ENCODE data around the gene NSUN6.
"Not testable (repeated sequence)": the region's sequence is repeated elsewhere in the genome, so short reads cannot be mapped to it uniquely, and the experiment has no call there.

Gene NSUN6

DNA sequence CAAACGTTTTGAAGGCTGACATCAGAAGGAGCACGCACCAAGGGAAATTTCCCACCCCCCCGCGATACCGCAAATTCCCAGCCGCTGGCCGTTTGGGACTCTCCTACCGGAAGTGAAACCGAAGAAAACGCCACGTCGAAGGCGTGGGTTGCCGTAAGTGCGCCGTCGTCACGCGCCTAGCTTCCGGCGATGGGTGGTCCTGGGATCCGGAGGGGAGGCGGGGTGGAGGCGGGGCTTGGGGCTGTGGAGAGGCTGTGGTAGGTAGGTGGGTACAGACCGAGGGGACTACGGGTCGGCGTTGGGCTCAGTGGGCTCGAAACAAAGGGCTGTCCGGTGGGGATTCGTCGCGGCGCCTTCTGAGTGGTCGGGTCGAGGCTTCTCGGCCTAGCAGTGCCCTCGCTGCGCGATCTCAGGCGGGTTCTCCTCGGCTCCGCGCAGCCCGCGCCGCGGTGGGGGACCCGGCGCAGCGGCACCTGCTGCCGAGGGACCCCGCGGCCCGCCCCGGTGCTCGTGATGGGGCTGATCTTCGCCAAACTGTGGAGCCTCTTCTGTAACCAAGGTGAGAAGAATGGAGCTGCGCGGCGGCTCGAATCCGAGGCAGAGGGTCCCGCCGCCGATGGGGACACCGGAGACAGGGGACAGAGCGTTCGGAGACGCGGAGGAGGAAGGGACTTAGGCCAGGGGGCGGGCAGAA, 7.9 kb upstream of the NSUN6 start, which contains the start of gene ARL5B:
TSS of gene ARL5B (plus strand) at position 307 of the 694 bp plus-strand sequence. CDS start at position 514, 207 bp downstream.
- DNase-seq = peak; percentile 99

DNA sequence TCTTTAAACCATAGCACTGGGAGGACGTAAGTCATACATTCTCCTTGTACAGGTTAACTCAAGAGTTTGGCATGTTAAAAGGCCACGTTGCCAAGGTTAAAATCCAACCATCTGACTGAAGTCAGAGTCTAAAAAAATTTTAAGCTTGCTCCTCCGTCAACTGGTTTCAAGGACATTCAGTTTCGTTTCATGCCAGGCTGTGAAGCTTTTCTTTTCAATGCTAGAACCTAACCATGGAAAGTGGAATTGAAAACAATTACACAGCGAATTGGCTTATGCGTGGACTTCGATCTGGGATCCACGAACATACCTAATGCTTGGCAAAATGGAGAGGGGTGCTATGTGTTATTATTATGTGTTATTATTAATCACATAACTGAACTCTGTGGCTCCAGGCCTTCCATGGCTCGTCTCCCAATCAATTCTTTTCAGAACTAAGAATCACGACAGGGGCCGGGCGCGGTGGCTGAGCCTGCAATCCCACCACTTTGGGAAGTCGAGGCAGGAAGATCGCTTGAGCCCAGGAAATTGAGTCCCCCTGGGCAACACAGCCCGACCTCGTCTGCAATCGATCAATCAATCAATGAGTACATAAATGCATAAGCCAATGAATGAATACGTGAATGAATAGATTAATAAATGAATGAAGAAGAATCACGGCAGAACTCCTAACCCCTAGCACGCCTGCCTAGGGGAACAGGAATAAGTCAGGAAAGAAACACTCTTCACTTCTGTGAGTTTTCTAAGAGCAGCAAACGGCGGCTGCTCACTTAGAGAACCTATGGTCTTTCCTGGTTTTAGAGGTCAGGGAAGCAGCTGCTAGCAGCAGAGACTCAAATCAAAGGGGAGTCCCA, 7.1 kb upstream of the NSUN6 start:
- DNase-seq = no peak

DNA sequence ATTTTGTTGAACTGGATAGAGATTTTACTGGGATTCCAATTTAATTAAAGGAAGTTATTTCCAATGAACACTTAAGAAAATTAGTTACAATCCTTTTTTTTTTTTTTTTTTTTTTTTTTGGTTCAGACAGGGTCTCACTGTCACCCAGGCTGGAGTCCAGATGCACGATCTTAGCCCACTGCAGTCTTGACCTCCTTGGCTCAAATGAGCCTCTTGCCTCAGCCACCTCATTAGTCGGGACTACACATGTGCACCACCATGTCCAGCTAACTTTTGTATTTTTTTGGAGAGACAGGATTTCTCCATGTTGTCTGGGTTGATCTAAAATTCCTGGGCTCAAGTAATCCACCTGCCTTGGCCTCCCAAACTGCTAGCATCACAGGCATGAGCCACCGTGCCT, 5.3 kb upstream of the NSUN6 start:
- no peak for DNase-seq

DNA sequence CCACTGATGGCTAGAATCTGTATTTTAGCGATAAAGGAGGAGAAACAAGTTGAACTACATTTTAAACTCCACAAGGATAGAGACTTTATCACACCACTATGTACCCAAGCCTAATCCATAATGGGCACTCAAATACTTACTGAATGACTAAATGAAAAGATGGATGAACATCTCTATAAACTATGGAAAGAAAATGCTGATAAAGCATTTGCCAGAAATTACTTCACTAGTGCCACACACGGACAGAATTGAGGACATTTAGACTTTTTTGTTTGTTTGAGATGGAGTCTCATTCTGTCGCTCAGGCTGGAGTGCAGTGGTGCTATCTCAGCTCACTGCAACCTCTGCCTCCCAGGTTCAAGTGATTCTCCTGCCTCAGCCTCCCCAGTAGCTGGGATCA, 1.7 kb upstream of the NSUN6 start:
- no peak for DNase-seq

DNA sequence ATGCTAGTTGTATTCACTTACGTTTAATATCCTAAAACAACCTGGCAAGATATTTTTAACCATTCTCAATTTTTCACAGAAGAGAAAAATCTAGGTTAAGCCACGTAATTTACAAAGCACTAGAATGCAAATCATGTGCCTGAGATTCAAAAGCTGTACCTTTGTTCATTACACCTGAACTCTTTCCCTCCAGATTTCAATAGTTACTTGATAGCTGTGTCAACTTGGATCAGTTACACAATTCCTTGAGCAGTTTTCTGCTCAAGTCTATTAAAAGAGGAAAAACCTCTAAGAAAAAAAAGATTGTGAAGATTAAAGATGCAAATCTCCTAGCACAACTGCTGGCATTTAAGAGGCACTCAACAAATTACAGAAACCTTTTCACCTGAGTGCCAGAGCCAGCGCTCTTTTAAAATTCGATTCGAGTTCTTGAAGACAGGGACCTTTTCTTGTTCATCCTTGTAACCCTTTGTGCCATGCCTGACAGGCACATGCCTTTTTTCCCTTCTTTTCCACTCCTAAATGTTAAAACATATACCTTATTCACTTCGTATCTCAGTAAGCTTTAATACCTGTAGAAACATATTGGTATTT, 886 bp downstream of the NSUN6 start:
- DNase-seq = no peak

DNA sequence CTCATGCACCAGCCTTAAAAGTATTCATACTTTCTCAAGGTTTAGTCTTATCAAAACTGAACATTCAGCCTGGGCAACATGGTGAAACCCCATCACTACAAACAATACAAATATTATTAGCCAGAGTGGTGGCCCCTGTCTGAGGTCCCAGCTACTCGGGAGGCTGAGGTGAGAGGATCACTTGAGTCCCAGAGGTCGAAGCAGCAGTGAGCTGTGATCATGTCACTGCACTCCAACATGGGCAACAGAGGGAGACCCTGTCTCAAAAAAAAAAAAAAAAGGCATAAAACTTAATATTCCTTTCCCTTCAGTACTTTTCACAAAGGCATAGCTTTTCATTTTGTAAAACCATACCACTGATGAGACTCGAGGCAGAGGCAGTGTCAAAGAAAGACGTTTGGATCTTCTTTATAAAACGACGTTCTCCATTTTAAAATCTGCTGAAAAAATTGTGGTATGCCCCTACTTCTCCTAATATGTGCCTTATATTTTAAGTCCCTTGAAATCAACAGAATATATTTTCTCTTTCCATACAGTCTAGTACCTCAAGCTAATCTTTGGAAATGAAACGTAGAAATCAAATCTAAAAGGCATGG, 1.9 kb downstream of the NSUN6 start:
- no peak for DNase-seq

DNA sequence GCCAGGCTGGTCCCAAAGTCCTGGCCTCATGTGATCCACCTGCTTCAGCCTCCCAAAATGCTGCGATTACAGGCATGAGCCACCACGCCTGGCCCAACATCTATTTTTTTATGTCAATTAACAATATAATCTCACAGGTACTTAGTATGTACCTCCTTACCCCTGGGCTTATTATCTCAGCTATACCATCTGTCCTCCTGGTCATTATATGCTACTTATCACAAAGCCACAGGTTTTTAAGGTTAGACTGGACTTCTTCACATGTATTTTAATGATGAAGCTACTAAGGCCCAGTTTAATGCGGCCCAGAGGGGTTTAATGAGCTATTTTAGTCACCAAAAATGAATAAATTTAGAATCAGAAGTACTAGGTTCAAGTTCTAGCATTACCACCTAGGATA, 3.4 kb downstream of the NSUN6 start:
- DNase-seq = no peak

DNA sequence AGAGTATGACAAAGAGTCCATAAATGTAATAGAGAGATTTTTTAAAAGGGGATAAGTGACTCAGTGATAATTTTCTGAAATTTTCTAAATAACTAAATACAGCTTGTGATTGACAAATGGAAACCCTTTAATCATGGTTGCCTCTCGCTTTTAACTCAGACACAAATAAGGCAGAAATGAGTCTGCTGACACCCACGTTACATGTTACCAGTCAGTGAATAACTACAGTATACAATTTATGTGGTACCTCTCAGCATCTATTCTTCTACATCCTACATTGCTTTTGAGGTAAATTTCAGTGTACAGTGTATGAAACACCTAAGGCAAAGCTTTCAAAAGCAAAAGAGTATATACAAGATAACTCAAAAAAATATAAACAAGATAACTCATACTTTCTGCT, 4.2 kb downstream of the NSUN6 start:
- DNase-seq = no peak

DNA sequence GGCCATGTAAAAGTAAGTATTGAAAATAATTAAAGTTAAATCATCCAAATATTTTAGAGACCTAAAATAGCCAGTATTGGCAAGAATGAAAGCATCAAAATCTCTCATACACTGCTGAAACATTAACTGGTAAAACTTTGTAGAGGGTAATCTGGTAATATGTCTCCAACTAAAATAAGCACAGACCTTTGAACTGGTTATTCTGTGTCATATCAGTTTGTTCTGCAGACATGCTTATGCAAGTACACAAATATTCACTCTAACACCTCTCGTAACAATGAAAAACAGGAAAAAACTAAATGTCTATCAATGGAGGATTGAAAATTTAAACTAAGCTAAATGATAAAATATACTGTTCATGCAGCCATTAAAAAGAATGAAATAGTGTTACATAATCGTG, 11.7 kb downstream of the NSUN6 start:
- not testable (repeated sequence) for DNase-seq

DNA sequence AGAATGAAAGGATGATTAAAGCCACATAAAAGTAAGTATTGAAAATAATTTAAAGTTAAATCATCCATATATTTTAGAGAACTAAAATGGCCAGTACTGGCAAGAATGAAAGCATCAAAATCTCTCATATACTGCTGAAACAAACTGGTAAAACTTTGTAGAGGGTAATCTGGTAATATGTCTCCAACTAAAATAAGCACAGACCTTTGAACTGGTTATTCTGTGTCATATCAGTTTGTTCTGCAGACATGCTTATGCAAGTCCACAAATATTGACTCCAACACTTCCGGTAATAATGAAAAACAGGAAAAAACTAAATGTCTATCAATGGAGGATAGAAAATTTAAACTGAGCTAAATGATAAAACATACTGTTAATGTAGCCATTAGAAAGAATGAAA, 14.0 kb downstream of the NSUN6 start:
- not testable (repeated sequence) for DNase-seq

DNA sequence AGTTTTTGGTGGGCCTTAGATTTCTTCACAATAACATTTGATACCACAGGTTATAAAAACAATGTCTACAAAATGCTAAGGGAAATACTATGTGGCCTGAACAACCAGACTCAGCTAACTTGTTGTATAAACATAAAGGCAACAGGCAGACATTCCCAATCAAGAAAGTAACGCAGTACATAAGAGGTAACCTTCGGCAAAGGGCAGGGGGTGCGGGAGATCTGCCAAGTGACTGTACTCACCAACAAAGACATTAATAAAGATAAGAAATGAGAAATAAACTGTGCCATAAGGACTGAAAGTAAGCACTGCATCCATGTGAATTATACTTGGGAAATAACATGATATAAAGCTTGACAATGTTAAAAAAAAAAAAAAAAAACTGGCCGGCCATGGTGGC, 15.4 kb downstream of the NSUN6 start:
- no peak for DNase-seq

DNA sequence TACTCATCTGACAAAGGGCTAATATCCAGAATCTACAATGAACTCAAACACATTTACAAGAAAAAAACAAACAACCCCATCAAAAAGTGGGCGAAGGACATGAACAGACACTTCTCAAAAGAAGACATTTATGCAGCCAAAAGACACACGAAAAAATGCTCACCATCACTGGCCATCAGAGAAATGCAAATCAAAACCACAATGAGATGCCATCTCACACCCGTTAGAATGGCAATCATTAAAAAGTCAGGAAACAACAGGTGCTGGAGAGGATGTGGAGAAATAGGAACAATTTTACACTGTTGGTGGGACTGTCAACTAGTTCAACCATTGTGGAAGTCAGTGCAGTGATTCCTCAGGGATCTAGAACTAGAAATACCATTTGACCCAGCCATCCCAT, 18.9 kb downstream of the NSUN6 start:
- DNase-seq = not testable (repeated sequence)

DNA sequence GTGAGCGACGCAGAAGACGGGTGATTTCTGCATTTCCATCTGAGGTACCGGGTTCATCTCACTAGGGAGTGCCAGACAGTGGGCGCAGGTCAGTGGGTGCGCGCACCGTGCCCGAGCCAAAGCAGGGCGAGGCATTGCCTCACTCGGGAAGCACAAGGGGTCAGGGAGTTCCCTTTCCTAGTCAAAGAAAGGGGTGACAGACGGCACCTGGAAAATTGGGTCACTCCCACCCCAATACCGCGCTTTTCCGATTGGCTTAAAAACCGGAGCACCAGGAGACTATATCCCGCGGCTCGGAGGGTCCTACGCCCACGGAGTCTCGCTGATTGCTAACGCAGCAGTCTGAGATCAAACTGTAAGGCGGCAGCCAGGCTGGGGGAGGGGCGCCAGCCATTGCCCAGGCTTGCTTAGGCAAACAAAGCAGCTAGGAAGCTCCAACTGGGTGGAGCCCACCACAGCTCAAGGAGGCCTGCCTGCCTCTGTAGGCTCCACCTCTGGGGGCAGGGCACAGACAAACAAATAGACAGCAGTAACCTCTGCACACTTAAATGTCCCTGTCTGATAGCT, 23.9 kb downstream of the NSUN6 start:
- DNase-seq = peak; percentile 75

DNA sequence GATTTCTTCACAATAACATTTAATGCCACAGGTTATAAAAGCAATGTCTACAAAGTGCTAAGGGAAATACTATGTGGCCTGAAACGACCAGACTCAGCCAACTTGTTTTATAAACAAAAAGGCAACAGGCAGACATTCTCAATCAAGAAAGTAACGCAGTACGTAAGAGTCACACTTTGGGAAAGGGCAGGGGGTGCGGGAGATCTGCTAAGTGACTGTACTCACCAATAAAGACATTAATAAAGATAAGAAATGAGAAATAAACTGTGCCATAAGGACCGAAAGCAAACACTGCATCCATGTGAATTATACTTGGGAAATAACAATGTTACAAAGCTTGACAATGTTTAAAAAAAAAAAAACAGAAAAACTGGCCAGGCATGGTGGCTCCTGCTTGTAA, 25.5 kb downstream of the NSUN6 start:
- no peak for DNase-seq

DNA sequence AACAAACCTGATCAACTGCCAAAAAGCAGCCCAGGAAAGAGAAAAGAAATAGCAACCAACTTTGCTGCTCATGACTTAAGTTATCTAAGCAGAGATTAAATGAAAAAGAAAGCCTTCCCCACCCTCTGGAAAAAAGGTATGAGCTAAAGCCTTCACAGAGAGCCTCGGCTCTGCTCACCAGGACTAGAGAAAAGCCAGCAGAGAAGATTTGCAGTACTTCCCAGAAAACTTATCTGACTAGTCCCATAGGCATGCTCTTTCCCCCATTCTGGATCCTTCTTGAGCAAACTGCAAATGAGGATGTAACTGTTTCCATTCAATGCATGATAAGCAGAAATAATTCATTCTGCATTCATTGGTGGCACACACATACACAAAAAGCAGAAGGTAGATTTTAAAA, 27.7 kb downstream of the NSUN6 start:
- DNase-seq = not testable (repeated sequence)

DNA sequence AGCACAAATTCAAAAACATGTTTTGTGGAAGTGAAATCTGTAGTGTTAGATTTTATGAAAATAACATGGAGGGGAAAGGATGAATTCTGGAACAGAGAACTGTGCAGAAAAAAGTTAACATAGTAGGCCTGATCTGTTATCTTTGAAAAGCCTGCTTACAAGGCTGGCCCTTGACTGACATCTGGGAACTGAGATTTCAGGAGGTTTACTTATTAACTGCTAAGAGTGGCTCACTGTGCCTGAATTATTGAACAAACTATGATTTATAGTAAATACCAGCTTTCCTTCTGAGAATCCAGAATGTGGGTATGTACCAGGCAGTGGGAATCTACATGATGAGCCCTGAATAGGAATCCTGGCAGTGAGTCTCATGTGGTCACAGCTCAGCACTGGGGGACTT, 30.5 kb downstream of the NSUN6 start:
- DNase-seq = no peak

DNA sequence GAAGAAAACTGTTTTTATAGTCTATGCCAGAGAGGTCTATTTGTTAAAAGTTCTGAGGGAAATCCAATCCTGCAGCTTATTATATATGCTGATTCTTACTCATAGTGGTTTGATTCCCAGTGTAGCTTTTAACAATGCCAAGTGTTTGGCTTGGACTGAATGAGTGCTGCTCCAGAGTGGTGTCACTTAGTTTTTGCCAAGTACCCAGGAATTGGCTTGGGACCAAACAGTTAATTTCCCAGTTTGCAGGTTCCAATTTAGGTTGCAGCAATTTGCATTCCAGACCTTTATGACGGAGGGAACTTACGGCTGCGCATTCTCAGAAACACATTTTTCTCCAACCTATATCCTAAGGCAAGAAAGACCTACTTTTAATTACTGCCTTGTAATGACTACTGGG, 32.4 kb downstream of the NSUN6 start:
- DNase-seq = no peak

DNA sequence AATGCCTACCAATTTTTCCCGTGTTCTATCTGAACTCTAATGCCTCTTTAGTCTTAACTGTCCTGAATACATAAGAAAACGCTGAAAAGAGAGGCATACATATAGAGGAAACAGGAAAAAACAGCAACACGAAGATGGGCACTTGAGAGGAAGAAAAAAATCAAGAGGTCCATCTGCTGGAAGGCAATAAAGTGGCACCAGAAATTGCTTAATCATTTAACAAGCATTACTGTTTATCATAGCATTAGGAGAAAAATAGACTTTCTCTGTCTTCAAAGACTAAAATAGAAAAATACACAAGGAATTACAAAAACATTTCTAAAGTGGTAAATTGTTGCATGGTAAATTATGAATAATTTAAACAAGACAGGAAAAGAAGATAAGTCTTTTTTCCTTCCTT, 35.0 kb downstream of the NSUN6 start:
- DNase-seq = no peak

DNA sequence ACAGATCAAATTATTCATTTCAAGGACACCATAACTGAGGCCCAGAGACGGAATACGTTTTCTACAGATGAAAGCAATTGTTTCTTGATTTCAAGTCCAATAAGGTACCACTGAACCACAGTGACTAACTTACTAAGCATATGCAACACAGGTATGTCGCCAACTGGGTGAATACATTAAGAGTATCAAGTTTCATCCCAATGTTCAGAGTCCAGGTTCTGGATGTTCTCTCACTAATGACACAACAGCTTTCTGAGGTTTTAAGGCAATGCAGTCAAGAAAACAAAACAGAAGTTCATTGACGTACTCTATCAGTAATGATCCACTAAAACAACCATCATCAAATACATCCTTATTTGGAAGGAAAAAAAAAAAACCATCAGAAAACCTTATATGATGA, 35.8 kb downstream of the NSUN6 start:
- no peak for DNase-seq

DNA sequence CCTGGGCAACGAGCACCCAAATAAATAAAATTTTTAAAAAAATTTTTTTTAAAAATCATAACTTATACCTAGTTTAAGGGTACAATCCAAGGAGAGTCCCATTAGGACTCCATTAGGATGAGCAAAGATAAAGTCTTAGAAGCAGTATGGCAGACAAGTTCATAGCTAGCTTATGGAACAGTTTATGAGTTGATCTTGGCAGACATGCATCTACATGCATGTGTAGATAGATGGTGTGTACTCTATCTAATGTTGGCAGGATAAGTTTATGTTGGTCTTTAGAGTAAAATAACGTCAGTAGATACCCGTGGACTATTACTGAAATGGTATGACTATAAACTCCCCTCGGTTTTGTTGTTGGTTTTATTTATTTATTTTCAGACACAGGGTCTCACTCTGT, 40.2 kb downstream of the NSUN6 start:
- DNase-seq = no peak

DNA sequence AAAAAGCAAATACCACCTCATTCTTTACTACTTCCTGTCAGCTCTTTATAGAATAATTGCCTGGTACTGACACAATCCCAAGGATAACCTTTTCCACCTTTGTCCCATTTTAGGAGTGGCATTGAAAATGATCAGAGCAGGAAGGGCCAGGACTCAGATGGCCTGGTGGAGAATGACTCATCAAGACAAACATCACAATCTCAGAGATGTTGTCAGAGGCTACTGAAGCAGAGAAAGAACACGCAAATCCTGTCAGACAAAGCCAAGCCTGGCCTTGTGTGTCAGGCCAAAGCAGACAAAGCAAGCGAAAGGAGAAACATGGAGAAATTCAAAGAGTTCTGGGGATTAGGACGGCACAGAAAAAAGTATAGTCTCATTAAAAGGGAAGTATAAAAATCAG, 40.9 kb downstream of the NSUN6 start:
- no peak for DNase-seq

DNA sequence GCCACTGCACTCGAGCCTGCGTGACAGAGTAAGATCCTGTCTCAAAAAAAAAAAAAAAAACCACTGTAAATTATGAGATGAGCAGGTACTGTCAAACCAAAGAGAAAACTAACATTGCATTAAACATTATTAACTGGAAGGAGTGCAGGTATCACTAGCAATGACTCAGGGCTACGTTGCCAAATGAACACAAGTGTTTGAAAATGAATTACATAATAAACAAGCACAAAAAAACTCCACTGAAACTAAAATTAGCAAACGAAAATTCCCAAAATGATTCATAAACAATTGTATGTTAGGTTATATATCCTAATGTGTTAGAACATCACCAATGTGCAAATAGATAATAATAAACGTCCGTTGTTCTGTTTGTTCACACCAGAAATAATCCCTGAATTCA, 42.8 kb downstream of the NSUN6 start:
- no peak for DNase-seq

Data from left hindlimb (tissue), 1 donor.